HepG2 (cell line): ENCODE data around the gene UBE2QL1. TPM values are rescaled to one million over a fixed set of nuclear protein-coding genes. Genes with fewer than 3 reads are reported as not detected.
A peak's percentile ranks its signal among the peaks of the same experiment; 100 is the strongest.

Source experiments
- ASH2L ChIP-seq: fragments of 300-600, 200-600 bp; sonication (generic); IDR thresholded peaks from 2 replicates; pipeline ENCODE4 v1.7.0; 2017; ENCODE audit warnings: low read depth, mild to moderate bottlenecking, moderate library complexity, mixed read lengths, low read length; ENCODE audit not compliant: insufficient read length
- CEBPZ ChIP-seq: IDR thresholded peaks from 2 replicates; pipeline ENCODE4 v1.6.1; 2012; ENCODE audit warnings: low read length, improper control_type of control experiment
- GFI1 ChIP-seq: sonication (generic); formaldehyde crosslinking; IDR thresholded peaks from 2 replicates; pipeline ENCODE4 v1.5.0; 2020; ENCODE audit warnings: missing genetic modification reagents, mild to moderate bottlenecking, borderline replicate concordance
- HMG20A ChIP-seq: IDR thresholded peaks from 2 replicates; pipeline ENCODE4 v1.6.1; 2016; ENCODE audit warnings: borderline replicate concordance
- HOMEZ ChIP-seq: IDR thresholded peaks from 2 replicates; pipeline ENCODE4 v1.6.1; 2016; ENCODE audit warnings: low read depth
- LBX2 ChIP-seq: sonication (generic); formaldehyde crosslinking; IDR thresholded peaks from 2 replicates; pipeline ENCODE4 v1.5.0; 2020; ENCODE audit warnings: missing genetic modification reagents, mild to moderate bottlenecking, borderline replicate concordance
- MAZ ChIP-seq, 2 experiments: sonication (generic) in 1 of 2; formaldehyde crosslinking in 1 of 2; IDR thresholded peaks; 2 replicates each; pipeline versions ENCODE4 v1.5.0 to v1.6.1; 2012 to 2020; ENCODE audit warnings: low read depth in 2 of 2, mild to moderate bottlenecking in 2 of 2, borderline replicate concordance in 1 of 2, improper control_type of control experiment in 1 of 2, low read length in 1 of 2, missing genetic modification reagents in 1 of 2, moderate library complexity in 1 of 2
- MXD1 ChIP-seq: sonication (generic); formaldehyde crosslinking; IDR thresholded peaks from 2 replicates; pipeline ENCODE4 v1.4.0; 2020; ENCODE audit warnings: mild to moderate bottlenecking, missing genetic modification reagents
- SOX5 ChIP-seq: IDR thresholded peaks from 2 replicates; pipeline ENCODE4 v1.6.1; 2016; ENCODE audit warnings: borderline replicate concordance
- SP2 ChIP-seq: sonication (generic); formaldehyde crosslinking; IDR thresholded peaks from 2 replicates; pipeline ENCODE4 v1.5.1; 2020; ENCODE audit warnings: mild to moderate bottlenecking, missing genetic modification reagents
- SSRP1 ChIP-seq: IDR thresholded peaks from 2 replicates; pipeline ENCODE4 v1.6.1; 2016; ENCODE audit warnings: control low read depth
- THAP8 ChIP-seq: sonication (generic); formaldehyde crosslinking; IDR thresholded peaks from 2 replicates; pipeline ENCODE4 v1.5.1; 2020; ENCODE audit warnings: missing genetic modification reagents, mild to moderate bottlenecking, borderline replicate concordance
- U2AF1 ChIP-seq: fragments of 200-400 bp; formaldehyde crosslinking; optimal IDR thresholded peaks from 2 replicates; pipeline ENCODE3; 2017; ENCODE audit warnings: mild to moderate bottlenecking, low read depth, low read length
- ZBTB42 ChIP-seq: sonication (generic); formaldehyde crosslinking; IDR thresholded peaks from 2 replicates; pipeline ENCODE4 v1.5.0; 2020; ENCODE audit warnings: mild to moderate bottlenecking, missing genetic modification reagents
- ZNF350 ChIP-seq: sonication (generic); formaldehyde crosslinking; IDR thresholded peaks from 2 replicates; pipeline ENCODE4 v1.4.0; 2020; ENCODE audit warnings: mild to moderate bottlenecking, low read depth, missing genetic modification reagents, borderline replicate concordance
- ZNF652 ChIP-seq: IDR thresholded peaks from 2 replicates; pipeline ENCODE4 v1.6.1; 2016; ENCODE audit warnings: low read depth, borderline replicate concordance
- ZNF710 ChIP-seq: sonication (generic); formaldehyde crosslinking; IDR thresholded peaks from 2 replicates; pipeline ENCODE4 v1.5.0; 2020; ENCODE audit warnings: mild to moderate bottlenecking, missing genetic modification reagents, borderline replicate concordance
- ZSCAN29 ChIP-seq: sonication (generic); formaldehyde crosslinking; conservative IDR thresholded peaks from 2 replicates; pipeline ENCODE4 v1.4.0; 2020; ENCODE audit warnings: mild to moderate bottlenecking, missing genetic modification reagents
- polyA plus RNA-seq, 8 experiments: library from polyadenylated mRNA; depleted of rRNA in 3 of 8; stranded (reverse) in 7 of 8; unstranded in 1 of 8; fragments of >200 nt; fragmentation: Illumina TruSeq in 4 of 8; extraction: Trizol in 4 of 8; gene quantifications; 2 replicates each; pipeline versions ENCODE4 v1.2.1 to v1.2.3, GENCODE V29; 2011 to 2016; ENCODE audit warnings: low read depth in 4 of 8, missing spikeins in 1 of 8, mixed read lengths in 1 of 8; ENCODE audit not compliant: insufficient read depth in 1 of 8
- total RNA-seq, 5 experiments: library from RNA; depleted of rRNA; stranded (reverse); fragments of >200 nt; fragmentation: Illumina TruSeq; extraction: Trizol; gene quantifications; 2 replicates each; pipeline ENCODE4 v1.2.3, GENCODE V29; 2016; ENCODE audit warnings: low read depth in 1 of 5

The UBE2QL1 gene
- total and polyA plus RNA-seq, 2 of the 13 experiments (the other 11 are each of a cell fraction or from before 2014, with no cell fraction given) = not detected

GRCh38 chr5:6495433-6496206, 47.0 kb downstream of the UBE2QL1 start (continued):
- TF ChIP-seq CEBPZ (no peak), ASH2L (no peak), SP2 (CRISPR knock-in tag) (no peak), HOMEZ (CRISPR knock-in tag) (no peak), ZBTB42 (CRISPR knock-in tag) (no peak), SOX5 (CRISPR knock-in tag) (peak; percentile 45; the same call in 1 of the 2 replicates), SSRP1 (no peak), HMG20A (CRISPR knock-in tag) (peak; percentile 79; the same call in 1 of the 2 replicates), ZNF652 (CRISPR knock-in tag) (no peak), GFI1 (CRISPR knock-in tag) (peak; percentile 99), U2AF1 (no peak), ZNF710 (no peak), THAP8 (CRISPR knock-in tag) (no peak), MAZ (IDR thresholded peaks at IDR 0.05; ENCODE audit: borderline replicate concordance, low read depth, low read length) (no peak), MAZ (CRISPR knock-in tag; IDR thresholded peaks at IDR 0.05; ENCODE audit: low read depth) (0 out of 2 replicates have a peak, but pooled peaks have one; percentile 35), MXD1 (CRISPR knock-in tag) (no peak), ZSCAN29 (CRISPR knock-in tag) (no peak), LBX2 (CRISPR knock-in tag) (no peak), ZNF350 (CRISPR knock-in tag) (no peak)
